Upper lobe of right lung (tissue), 1 donor: ENCODE measurements around the gene C14orf93. TPM values are rescaled to one million over a fixed set of nuclear protein-coding genes. Genes with fewer than 3 reads are reported as not detected.
"Not testable (repeated sequence)": the region's sequence is repeated elsewhere in the genome, so short reads cannot be mapped to it uniquely, and the experiment has no call there.

Source experiments
- ATAC-seq: fragments of 200-7000 bp; cut with Tn5 transposase; one replicate; pipeline ENCODE4 v1.9.1; 2020; ENCODE audit warnings: mild to moderate bottlenecking, moderate library complexity
- DNase-seq: peaks from one replicate; pipeline ENCODE4 v3.0.0-alpha.2; 2020
- H3K27ac ChIP-seq: fragments of 200-600 bp; one replicate; pipeline ENCODE4 v1.8.0; 2022
- H3K27me3 ChIP-seq: fragments of 200-600 bp; one replicate; pipeline ENCODE4 v1.8.0; 2022; ENCODE audit warnings: mild to moderate bottlenecking
- H3K36me3 ChIP-seq: fragments of 200-600 bp; one replicate; pipeline ENCODE4 v1.8.0; 2022
- H3K4me1 ChIP-seq: fragments of 200-600 bp; one replicate; pipeline ENCODE4 v1.8.0; 2022
- H3K4me3 ChIP-seq: fragments of 200-600 bp; one replicate; pipeline ENCODE4 v1.8.0; 2022; ENCODE audit warnings: mild to moderate bottlenecking
- H3K9me3 ChIP-seq: fragments of 200-600 bp; one replicate; pipeline ENCODE4 v1.8.0; 2022
- intact Hi-C: fragments of 100-400 bp; cut with DNase I; formaldehyde crosslinking; loops from one replicate; pipeline ENCODE4 v1.11.0; 2022
- total RNA-seq: library from RNA; stranded (reverse); fragmentation: NEBNext Ultra II Directional; extraction: Animal tissue kit (Norgen Biotek cat#: 25700); gene quantifications from one replicate; pipeline ENCODE4 v1.2.1, GENCODE V29; 2021
- TF ChIP-seq, protein P1 (sequence below): fragments of 200-600 bp; IDR thresholded peaks from one replicate; pipeline ENCODE4 v1.8.0; 2022; ENCODE audit warnings: antibody characterized with exemption
- donor health status: DM: no; HTN: yes; CAD: no; lungs with severe emphysema.

The C14orf93 gene
- total RNA-seq, 1 donor from 2014 or later: 8.4 TPM

DNA sequence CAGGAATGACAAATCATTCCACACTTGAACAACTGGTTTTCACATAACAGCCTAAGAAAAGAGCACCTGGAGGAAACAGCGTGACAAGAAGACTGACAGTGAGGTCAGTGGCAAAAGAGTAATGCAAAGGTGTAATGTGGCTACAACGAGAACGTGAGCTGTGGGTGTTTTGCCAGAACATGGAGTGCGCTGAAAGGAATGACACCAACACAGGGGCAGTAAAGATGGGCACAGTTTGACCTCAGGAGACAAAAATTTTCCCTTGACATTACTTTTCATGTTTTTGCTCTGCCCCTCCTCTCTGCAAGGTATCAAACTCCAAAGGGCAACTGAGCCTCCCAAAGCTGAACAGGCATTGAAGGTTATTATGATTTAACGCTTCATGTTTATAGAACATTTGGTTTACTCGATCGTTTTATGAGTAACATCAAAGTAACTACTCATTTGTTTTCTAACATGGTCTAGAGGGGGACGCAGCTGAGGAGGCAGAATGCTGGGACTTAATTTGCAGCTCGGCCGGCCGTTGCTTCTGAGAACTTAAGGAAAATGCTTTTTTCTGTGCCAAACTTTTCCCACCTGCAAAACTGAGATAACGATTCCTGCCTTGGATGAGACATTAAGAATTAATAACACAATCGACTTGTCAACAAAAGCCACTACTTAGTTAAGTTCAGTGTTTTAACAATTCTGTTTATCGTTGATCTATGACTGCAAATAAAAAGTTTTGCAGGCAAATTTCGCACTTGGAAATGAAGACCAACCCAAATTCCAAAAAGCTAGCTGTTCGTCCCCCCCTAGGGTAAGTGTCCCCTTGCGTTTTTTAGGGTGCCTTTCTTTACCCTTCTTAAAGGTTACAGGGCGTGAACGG is 54.0 kb downstream of the C14orf93 start:
- H3K27me3 ChIP-seq: no peaks in the 10 kb centered on the region
- H3K9me3 ChIP-seq: no peaks in the 10 kb centered on the region
- peaks cover 14% of the 10 kb centered on the region for H3K36me3 ChIP-seq
- no peak for DNase-seq
- ATAC-seq: no peak
- peak overlapping the region; percentile 94 for H3K27ac ChIP-seq
- intact Hi-C loops: no loop called here
- H3K4me1 ChIP-seq: no peaks in the 10 kb centered on the region
- peak overlapping the region; percentile 69 for H3K4me3 ChIP-seq
- TF ChIP-seq, protein P1, sequence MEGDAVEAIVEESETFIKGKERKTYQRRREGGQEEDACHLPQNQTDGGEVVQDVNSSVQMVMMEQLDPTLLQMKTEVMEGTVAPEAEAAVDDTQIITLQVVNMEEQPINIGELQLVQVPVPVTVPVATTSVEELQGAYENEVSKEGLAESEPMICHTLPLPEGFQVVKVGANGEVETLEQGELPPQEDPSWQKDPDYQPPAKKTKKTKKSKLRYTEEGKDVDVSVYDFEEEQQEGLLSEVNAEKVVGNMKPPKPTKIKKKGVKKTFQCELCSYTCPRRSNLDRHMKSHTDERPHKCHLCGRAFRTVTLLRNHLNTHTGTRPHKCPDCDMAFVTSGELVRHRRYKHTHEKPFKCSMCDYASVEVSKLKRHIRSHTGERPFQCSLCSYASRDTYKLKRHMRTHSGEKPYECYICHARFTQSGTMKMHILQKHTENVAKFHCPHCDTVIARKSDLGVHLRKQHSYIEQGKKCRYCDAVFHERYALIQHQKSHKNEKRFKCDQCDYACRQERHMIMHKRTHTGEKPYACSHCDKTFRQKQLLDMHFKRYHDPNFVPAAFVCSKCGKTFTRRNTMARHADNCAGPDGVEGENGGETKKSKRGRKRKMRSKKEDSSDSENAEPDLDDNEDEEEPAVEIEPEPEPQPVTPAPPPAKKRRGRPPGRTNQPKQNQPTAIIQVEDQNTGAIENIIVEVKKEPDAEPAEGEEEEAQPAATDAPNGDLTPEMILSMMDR: no peak

DNA sequence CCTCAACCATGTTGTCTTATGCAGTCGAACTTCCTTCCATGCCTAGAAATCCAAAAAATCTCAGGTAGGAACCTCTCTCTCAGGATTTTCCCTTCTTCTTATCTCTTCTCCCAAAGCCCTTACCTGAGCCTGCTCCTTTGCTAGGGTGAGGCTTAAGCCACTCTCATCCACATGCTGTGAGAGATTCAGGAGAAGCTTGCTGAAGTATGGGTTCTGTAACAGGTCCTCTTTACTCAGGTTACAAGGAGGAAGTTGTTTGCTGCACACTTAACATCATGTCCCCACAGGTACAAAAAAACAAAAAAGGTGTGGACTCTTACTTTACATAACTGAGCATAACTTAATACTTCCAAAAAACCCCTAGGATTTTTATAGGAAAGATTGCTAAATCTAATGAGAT is 57.5 kb downstream of the C14orf93 start:
- TF ChIP-seq, protein P1: no peak
- no peak for DNase-seq
- H3K27ac ChIP-seq: peak overlapping the region; percentile 76
- no peaks in the 10 kb centered on the region for H3K27me3 ChIP-seq
- ATAC-seq: peak; percentile 54
- no peak overlapping the region for H3K4me3 ChIP-seq
- H3K4me1 ChIP-seq: no peaks in the 10 kb centered on the region
- intact Hi-C loops: no loop called here
- no peaks in the 10 kb centered on the region for H3K9me3 ChIP-seq
- peaks cover 31% of the 10 kb centered on the region for H3K36me3 ChIP-seq

DNA sequence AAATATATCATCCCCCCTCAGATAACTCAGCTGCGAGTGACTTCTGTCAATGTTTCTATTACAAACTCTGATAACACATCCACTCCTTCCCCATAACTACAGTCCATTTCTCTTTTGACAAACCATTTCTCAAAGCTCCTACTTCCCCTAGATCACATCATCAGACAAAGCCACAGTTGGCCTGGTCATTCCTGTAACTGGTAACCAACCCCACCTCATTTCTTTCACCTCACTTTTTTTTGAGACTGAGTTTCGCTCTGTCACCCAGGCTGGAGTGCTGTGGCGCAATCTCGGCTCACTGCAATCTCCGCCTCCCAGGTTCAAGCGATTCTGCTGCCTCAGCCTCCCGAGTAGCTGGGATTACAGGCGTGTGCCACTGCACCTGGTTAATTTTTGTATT is 58.1 kb downstream of the C14orf93 start:
- intact Hi-C loops, H3K27me3 ChIP-seq, H3K4me1 ChIP-seq, H3K9me3 ChIP-seq, H3K4me3 ChIP-seq: not testable (repeated sequence)
- peak overlapping the region; percentile 76 for H3K27ac ChIP-seq
- peaks cover 37% of the 10 kb centered on the region for H3K36me3 ChIP-seq
- ATAC-seq (peak; percentile 63), DNase-seq (peak; percentile 80)

DNA sequence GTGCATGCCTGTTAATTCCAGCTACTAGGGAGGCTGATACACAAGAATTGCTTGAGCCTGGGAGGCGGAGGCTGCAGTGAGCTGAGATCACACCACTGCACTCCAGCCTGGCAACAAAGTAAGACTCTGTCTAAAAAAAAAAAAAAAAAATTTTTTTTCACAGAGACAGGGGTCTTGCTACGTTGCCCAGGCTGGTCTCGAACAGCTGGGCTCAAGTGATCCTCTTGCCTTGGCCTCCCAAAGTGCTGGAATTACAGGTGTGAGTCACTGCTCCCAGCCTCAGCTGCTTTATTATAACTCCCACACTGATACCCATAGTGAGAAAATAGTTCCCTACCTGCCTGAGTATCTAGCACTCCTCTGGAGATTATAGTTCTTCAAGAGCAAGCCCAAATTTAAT is 64.3 kb downstream of the C14orf93 start:
- Histone ChIP-seq H3K4me1 (no peaks in the 10 kb centered on the region), H3K9me3 (no peaks in the 10 kb centered on the region), H3K36me3 (peaks cover 41% of the 10 kb centered on the region), H3K27me3 (no peaks in the 10 kb centered on the region), H3K27ac (no peak overlapping the region), H3K4me3 (no peak overlapping the region)
- no peak for ATAC-seq
- DNase-seq: no peak
- intact Hi-C loops: no loop called here
- TF ChIP-seq, protein P1: no peak

DNA sequence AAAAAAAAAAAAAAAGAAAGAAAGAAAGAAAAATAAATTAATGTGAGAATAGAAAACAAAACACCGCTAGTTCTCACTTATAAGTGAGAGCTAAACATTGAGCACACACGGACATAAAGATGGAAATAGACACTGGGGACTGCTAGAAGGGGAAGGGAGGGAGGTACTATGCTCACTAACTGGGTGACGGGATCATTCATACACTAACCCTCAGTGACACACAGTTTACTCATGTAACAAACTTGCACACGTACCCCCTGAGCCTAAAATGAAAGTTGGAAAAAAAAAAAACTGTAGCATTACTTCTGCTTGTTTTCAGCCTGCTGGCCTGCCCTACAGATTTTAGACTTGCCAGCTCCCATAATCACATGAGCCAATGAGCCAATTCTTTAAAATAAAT is 70.3 kb downstream of the C14orf93 start:
- ATAC-seq: no peak
- Histone ChIP-seq H3K27ac (no peak overlapping the region), H3K9me3 (no peaks in the 10 kb centered on the region), H3K4me3 (no peak overlapping the region), H3K27me3 (no peaks in the 10 kb centered on the region), H3K4me1 (no peaks in the 10 kb centered on the region), H3K36me3 (peaks cover 6% of the 10 kb centered on the region)
- TF ChIP-seq, protein P1: no peak
- intact Hi-C loops: no loop called here
- DNase-seq: no peak

Other genes starting within 250 kb of the C14orf93 start
- 105 TPM for gene OXA1L, start 243.5 kb downstream of the C14orf93 start, total RNA-seq
- gene SLC7A7, start 194.7 kb downstream of the C14orf93 start, total RNA-seq: 84.4 TPM
- 58.4 TPM for gene MRPL52, start 180.3 kb downstream of the C14orf93 start, total RNA-seq
- 149 TPM for gene MMP14, start 173.6 kb downstream of the C14orf93 start, total RNA-seq
- 142 TPM for gene LRP10, start 138.4 kb downstream of the C14orf93 start, total RNA-seq
- 0.41 TPM for gene REM2, start 126.9 kb downstream of the C14orf93 start, total RNA-seq
- 83.5 TPM for gene RBM23, start 91.0 kb downstream of the C14orf93 start, total RNA-seq
- 38.9 TPM for gene PRMT5, start 80.8 kb downstream of the C14orf93 start, total RNA-seq
- 44.7 TPM for gene HAUS4, start 53.1 kb downstream of the C14orf93 start, total RNA-seq
- 37.8 TPM for gene AJUBA, start 27.6 kb downstream of the C14orf93 start, total RNA-seq
- 75.7 TPM for gene PSMB5, start 24.8 kb upstream of the C14orf93 start, total RNA-seq
- gene PSMB11, start 32.1 kb upstream of the C14orf93 start, total RNA-seq: not detected
- 7.8 TPM for gene CDH24, start 47.4 kb upstream of the C14orf93 start, total RNA-seq
- gene ACIN1, start 85.0 kb upstream of the C14orf93 start, total RNA-seq: 161 TPM
- 55.3 TPM for gene C14orf119, start 85.4 kb upstream of the C14orf93 start, total RNA-seq
- not detected for gene CIROP, start 94.8 kb upstream of the C14orf93 start, total RNA-seq
- not detected for gene CEBPE, start 109.1 kb upstream of the C14orf93 start, total RNA-seq
- 49.8 TPM for gene SLC7A8, start 173.5 kb upstream of the C14orf93 start, total RNA-seq
- gene RNF212B, start 227.8 kb upstream of the C14orf93 start, total RNA-seq: not detected